HCT116 (cell line): Measurements from ENCODE around the gene TMEM30A. TPM values are rescaled to one million over a fixed set of nuclear protein-coding genes. Genes with fewer than 3 reads are reported as not detected.

ENCODE experiments used
- ATAC-seq: fragments of 200-7000 bp; cut with Tn5 transposase; 2 replicates; pipeline ENCODE4 v1.9.1; 2020; ENCODE audit warnings: mild to moderate bottlenecking, moderate library complexity
- BruUV-seq: library from RNA; stranded (reverse); fragments of 400-500 nt; replicated peaks from 2 replicates; lab custom pipeline; 2021; lab: Mats Ljungman, UMichigan
- CTCF ChIA-PET: fragments of 300-600 bp; sonication (Branson Sonifier 250); formaldehyde crosslinking; loops from one replicate; lab custom pipeline; 2021; ENCODE audit warnings: antibody characterized with exemption; lab: Charles Lee
- POLR2A ChIA-PET: fragments of 300-600, 350-600 bp; sonication (Branson Sonifier 250); formaldehyde crosslinking; loops from one replicate; lab custom pipeline; 2021; ENCODE audit warnings: antibody characterized with exemption; lab: Charles Lee
- RAD21 ChIA-PET, 2 experiments: fragments of 300-600 bp; sonication (Branson Sonifier 250); formaldehyde crosslinking; loops; one replicate each; lab custom pipeline; 2023; ENCODE audit warnings: low total read pairs in 2 of 2; ENCODE audit not compliant: uncharacterized antibody in 2 of 2, unreplicated experiment in 2 of 2, low non-redundant PET in 1 of 2; lab: Charles Lee
- DNase-seq: peaks from one replicate; pipeline ENCODE4 v3.0.0-alpha.2; 2010; ENCODE audit warnings: low read depth, low spot score
- H2AFZ ChIP-seq: fragments of 200-600 bp; shearing (Covaris generic), sonication (generic); 2 replicates; pipeline ENCODE4 v1.6.1; 2017; ENCODE audit warnings: low read depth, mixed run types, mixed read lengths, antibody characterized with exemption, low read length; ENCODE audit not compliant: poor library complexity, severe bottlenecking
- H3K27ac ChIP-seq: 2 replicates; pipeline ENCODE4 v1.5.1; 2012; ENCODE audit warnings: low read depth, low read length
- H3K27me3 ChIP-seq: fragments of 200-600 bp; sonication (generic); 2 replicates; pipeline ENCODE4 v1.6.1; 2016; ENCODE audit warnings: mixed run types, low read length, mixed read lengths; ENCODE audit not compliant: insufficient read depth
- H3K36me3 ChIP-seq, 2 experiments: fragments of 200-500 bp in 1 of 2; fragments of 200-600 bp in 1 of 2; sonication (Bioruptor generic) in 1 of 2; sonication (generic) in 1 of 2; 2 replicates each; pipeline versions ENCODE4 v1.5.1 to v1.6.1; 2014 to 2016; ENCODE audit warnings: low read length in 2 of 2, inconsistent platforms in 1 of 2, mixed read lengths in 1 of 2, mixed run types in 1 of 2; ENCODE audit not compliant: insufficient read depth in 2 of 2, control insufficient read depth in 1 of 2
- H3K4me1 ChIP-seq, 2 experiments: fragments of 200-600 bp in 1 of 2; sonication (generic) in 1 of 2; 2 replicates each; pipeline versions ENCODE4 v1.5.1 to v1.6.1; 2012 to 2017; ENCODE audit warnings: low read length in 2 of 2, inconsistent platforms in 1 of 2, mild to moderate bottlenecking in 1 of 2, mixed read lengths in 1 of 2, mixed run types in 1 of 2, moderate library complexity in 1 of 2; ENCODE audit not compliant: insufficient read depth in 2 of 2, control insufficient read depth in 1 of 2
- H3K4me2 ChIP-seq: fragments of 200-600 bp; sonication (generic); 2 replicates; pipeline ENCODE4 v1.6.1; 2017; ENCODE audit warnings: mixed run types, low read length, mixed read lengths
- H3K4me3 ChIP-seq, 2 experiments: fragments of 200-600 bp in 1 of 2; sonication (generic) in 1 of 2; replicated peaks in 1 of 2; 2 replicates each; pipeline ENCODE4 v1.5.1; 2011 to 2016; ENCODE audit warnings: low read length in 2 of 2, control low read depth in 1 of 2, low read depth in 1 of 2, mild to moderate bottlenecking in 1 of 2, mixed read lengths in 1 of 2, mixed run types in 1 of 2
- H3K79me2 ChIP-seq: fragments of 200-600 bp; sonication (generic); 2 replicates; pipeline ENCODE4 v1.6.1; 2017; ENCODE audit warnings: mild to moderate bottlenecking, mixed run types, low read length, moderate library complexity, mixed read lengths; ENCODE audit not compliant: insufficient read depth
- H3K9ac ChIP-seq: fragments of 200-600 bp; sonication (generic); 2 replicates; pipeline ENCODE4 v1.6.1; 2016; ENCODE audit warnings: low read length, mixed read lengths
- H3K9me2 ChIP-seq: fragments of 200-600 bp; sonication (generic), shearing (Covaris generic); 2 replicates; pipeline ENCODE4 v1.6.1; 2017; ENCODE audit warnings: mixed run types, mild to moderate bottlenecking, moderate library complexity; ENCODE audit not compliant: insufficient read depth
- H3K9me3 ChIP-seq, 2 experiments: fragments of 200-500 bp in 1 of 2; fragments of 200-600 bp in 1 of 2; sonication (Bioruptor generic) in 1 of 2; sonication (generic) in 1 of 2; 2 replicates each; pipeline ENCODE4 v1.6.1; 2014 to 2017; ENCODE audit warnings: low read length in 2 of 2, mixed read lengths in 2 of 2, inconsistent platforms in 1 of 2, low read depth in 1 of 2, mild to moderate bottlenecking in 1 of 2, mixed run types in 1 of 2, moderate library complexity in 1 of 2; ENCODE audit not compliant: control insufficient read depth in 1 of 2, insufficient read depth in 1 of 2
- H4K20me1 ChIP-seq: fragments of 200-600 bp; sonication (generic), shearing (Covaris generic); 2 replicates; pipeline ENCODE4 v1.6.1; 2017; ENCODE audit warnings: mixed run types, mild to moderate bottlenecking, moderate library complexity; ENCODE audit not compliant: insufficient read depth
- CBX3 ChIP-seq: IDR thresholded peaks from 2 replicates; pipeline ENCODE4 v1.6.1; 2012; ENCODE audit warnings: low read depth
- CTCF ChIP-seq, 3 experiments: fragments of 200-600 bp in 1 of 3; sonication (generic) in 1 of 3; IDR thresholded peaks in 2 of 3; conservative IDR thresholded peaks in 1 of 3; 2 replicates each; pipeline ENCODE4 v1.5.1; 2012 to 2017; ENCODE audit warnings: low read depth in 2 of 3, low read length in 2 of 3, antibody characterized with exemption in 1 of 3, borderline replicate concordance in 1 of 3, control low read depth in 1 of 3, mild to moderate bottlenecking in 1 of 3, mixed read lengths in 1 of 3, mixed run types in 1 of 3, moderate library complexity in 1 of 3; ENCODE audit not compliant: insufficient read depth in 1 of 3
- EGR1 ChIP-seq: IDR thresholded peaks from 2 replicates; pipeline ENCODE4 v1.6.1; 2012; ENCODE audit warnings: low read depth
- ELF1 ChIP-seq: IDR thresholded peaks from 2 replicates; pipeline ENCODE4 v1.6.1; 2012; ENCODE audit warnings: low read depth, borderline replicate concordance
- EZH2 ChIP-seq: fragments of 200-600 bp; sonication (generic); IDR thresholded peaks from 2 replicates; pipeline ENCODE4 v1.6.1; 2017; ENCODE audit warnings: antibody characterized with exemption, mixed run types
- FOSL1 ChIP-seq: IDR thresholded peaks from 2 replicates; pipeline ENCODE4 v1.6.1; 2012; ENCODE audit warnings: low read depth
- JUND ChIP-seq: IDR thresholded peaks from 2 replicates; pipeline ENCODE4 v1.6.1; 2012
- MAX ChIP-seq: IDR thresholded peaks from 2 replicates; pipeline ENCODE4 v1.6.1; 2012
- POLR2A ChIP-seq: IDR thresholded peaks from 2 replicates; pipeline ENCODE4 v1.7.0; 2011; ENCODE audit warnings: borderline replicate concordance; ENCODE audit not compliant: insufficient read depth, insufficient read length; ENCODE audit errors: extremely low read depth
- RAD21 ChIP-seq: IDR thresholded peaks from 2 replicates; pipeline ENCODE4 v1.6.1; 2012; ENCODE audit warnings: low read depth, mild to moderate bottlenecking
- REST ChIP-seq: IDR thresholded peaks from 2 replicates; pipeline ENCODE4 v1.6.1; 2012; ENCODE audit warnings: low read depth
- SIN3A ChIP-seq: IDR thresholded peaks from 2 replicates; pipeline ENCODE4 v1.6.1; 2012; ENCODE audit warnings: low read depth
- SP1 ChIP-seq: IDR thresholded peaks from 2 replicates; pipeline ENCODE4 v1.6.1; 2012; ENCODE audit warnings: low read depth
- SRF ChIP-seq: IDR thresholded peaks from 2 replicates; pipeline ENCODE4 v1.6.1; 2012; ENCODE audit warnings: low read depth
- TCF7L2 ChIP-seq: IDR thresholded peaks from 2 replicates; pipeline ENCODE4 v1.7.0; 2011; ENCODE audit warnings: borderline replicate concordance, inconsistent platforms; ENCODE audit not compliant: insufficient read depth, insufficient read length; ENCODE audit errors: extremely low read depth
- ZFX ChIP-seq: fragments of 450-650 bp; IDR thresholded peaks from 2 replicates; pipeline ENCODE4 v1.6.1; 2017
- intact Hi-C: fragments of 100-400 bp; cut with micrococcal nuclease; formaldehyde crosslinking; loops from 2 replicates; pipeline ENCODE4 v1.10.0; 2022
- total RNA-seq: library from RNA; stranded (reverse); gene quantifications from one replicate; pipeline ENCODE4 v1.2.1, GENCODE V29; 2021; ENCODE audit not compliant: unreplicated experiment

TMEM30A gene
- total RNA-seq, 1 experiment from 2014 or later: 73.4 TPM

- no peak for TF ChIP-seq REST
Observed at GRCh38 chr6:75275067-75275466, 9.5 kb downstream of the TMEM30A start (continued).

GRCh38 chr6:75273009-75273408 lies 11.6 kb downstream of the TMEM30A start:
- no TSS peak for BruUV-seq

More at GRCh38 chr6:75273009-75273408, 11.6 kb downstream of the TMEM30A start:
- H3K36me3 ChIP-seq: peaks cover 0 to 15% of the 10 kb centered on the region in 2 experiments; a peak in 2 of 4 replicates
- peaks cover 0 to 13% of the 10 kb centered on the region in 2 experiments; a peak in 1 of 4 replicates for H3K4me1 ChIP-seq
- no peaks in the 10 kb centered on the region for H3K9me2 ChIP-seq
- no peak overlapping the region for H2AFZ ChIP-seq
- POLR2A ChIA-PET: no interaction called here
- H3K4me3 ChIP-seq: no peak overlapping the region
- peaks cover 0 to 6% of the 10 kb centered on the region in 2 experiments; a peak in 1 of 4 replicates for H3K9me3 ChIP-seq
- no peaks in the 10 kb centered on the region for H3K27me3 ChIP-seq
- CTCF ChIA-PET: no interaction called here
- H4K20me1 ChIP-seq: no peaks in the 10 kb centered on the region
- intact Hi-C loops: no loop called here
- no peak for DNase-seq
- RAD21 ChIA-PET: no interaction called here
- no peak overlapping the region for H3K9ac ChIP-seq
- no peak overlapping the region for H3K27ac ChIP-seq
- no peak overlapping the region for H3K4me2 ChIP-seq
- H3K79me2 ChIP-seq: peaks cover 92% of the 10 kb centered on the region
- no peak for ATAC-seq
- TF ChIP-seq CTCF (IDR thresholded peaks at IDR 0.05 in 2 of 3, conservative IDR thresholded peaks at IDR 0.05 in 1 of 3; ENCODE audit: borderline replicate concordance in 1 of 3, insufficient read depth in 1 of 3, low read depth in 2 of 3, low read length in 2 of 3) (no peak), POLR2A (no peak), TCF7L2 (no peak), EGR1 (no peak), SRF (no peak), ELF1 (no peak), RAD21 (no peak), SP1 (no peak), SIN3A (no peak), MAX (no peak), JUND (no peak), ZFX (no peak), REST (no peak), EZH2 (no peak), FOSL1 (no peak), CBX3 (no peak)
